Measurements from ENCODE around the gene MISP3. TPM values are rescaled to one million over a fixed set of nuclear protein-coding genes. Genes with fewer than 3 reads are reported as not detected.
"Not testable (repeated sequence)": the region's sequence is repeated elsewhere in the genome, so short reads cannot be mapped to it uniquely, and the experiment has no call there.

The MISP3 gene
- total RNA-seq, 1 donor from 2014 or later = not detected

GRCh38 chr19:14035159-14035558, 37.4 kb upstream of the MISP3 start:
- not testable (repeated sequence) for H3K9me3 ChIP-seq (ENCODE audit: control insufficient read depth in 3 of 3, low read length in 3 of 3); H3K27ac ChIP-seq (ENCODE audit: low read depth, low read length); H3K36me3 ChIP-seq (ENCODE audit: control insufficient read depth in 3 of 3, insufficient read depth in 3 of 3, low read length in 3 of 3); H3K9ac ChIP-seq (ENCODE audit: low read depth in 1 of 3, low read length in 3 of 3); H3K27me3 ChIP-seq (ENCODE audit: control insufficient read depth in 3 of 3, insufficient read depth in 3 of 3, low read length in 3 of 3); H3K4me3 ChIP-seq (ENCODE audit: low read length in 3 of 3)
- peaks cover 5 to 12% (median 6%) of the 10 kb centered on the region in 3 donors for H3K4me1 ChIP-seq (ENCODE audit: control insufficient read depth in 3 of 3, insufficient read depth in 3 of 3, low read length in 3 of 3)

- H3K9ac ChIP-seq (ENCODE audit: low read depth in 1 of 3, low read length in 3 of 3) = no peak overlapping the region
- no peaks in the 10 kb centered on the region for H3K27me3 ChIP-seq (ENCODE audit: control insufficient read depth in 3 of 3, insufficient read depth in 3 of 3, low read length in 3 of 3)
- H3K27ac ChIP-seq (ENCODE audit: low read depth, low read length) = no peak overlapping the region
- peaks cover 5 to 12% (median 6%) of the 10 kb centered on the region in 3 donors for H3K4me1 ChIP-seq (ENCODE audit: control insufficient read depth in 3 of 3, insufficient read depth in 3 of 3, low read length in 3 of 3)
- H3K36me3 ChIP-seq (ENCODE audit: control insufficient read depth in 3 of 3, insufficient read depth in 3 of 3, low read length in 3 of 3) = no peaks in the 10 kb centered on the region
- H3K4me3 ChIP-seq (ENCODE audit: low read length in 3 of 3) = no peak overlapping the region
- H3K9me3 ChIP-seq (ENCODE audit: control insufficient read depth in 3 of 3, low read length in 3 of 3) = no peaks in the 10 kb centered on the region
Measured at GRCh38 chr19:14035706-14036105, 36.9 kb upstream of the MISP3 start.

- peaks cover 0 to 8% (median 7%) of the 10 kb centered on the region in 3 donors for H3K4me1 ChIP-seq (ENCODE audit: control insufficient read depth in 3 of 3, insufficient read depth in 3 of 3, low read length in 3 of 3)
- no peak overlapping the region for H3K27ac ChIP-seq (ENCODE audit: low read depth, low read length)
- no peak overlapping the region for H3K9ac ChIP-seq (ENCODE audit: low read depth in 1 of 3, low read length in 3 of 3)
- H3K4me3 ChIP-seq (ENCODE audit: low read length in 3 of 3) = no peak overlapping the region
- no peaks in the 10 kb centered on the region for H3K36me3 ChIP-seq (ENCODE audit: control insufficient read depth in 3 of 3, insufficient read depth in 3 of 3, low read length in 3 of 3)
- no peaks in the 10 kb centered on the region for H3K9me3 ChIP-seq (ENCODE audit: control insufficient read depth in 3 of 3, low read length in 3 of 3)
- H3K27me3 ChIP-seq (ENCODE audit: control insufficient read depth in 3 of 3, insufficient read depth in 3 of 3, low read length in 3 of 3) = no peaks in the 10 kb centered on the region
Measured at GRCh38 chr19:14039181-14039580, 33.4 kb upstream of the MISP3 start.

GRCh38 chr19:14042659-14043608, 29.7 kb upstream of the MISP3 start:
- H3K9ac ChIP-seq (ENCODE audit: low read depth in 1 of 3, low read length in 3 of 3) = peak overlapping the region in 1 of 3 donors; percentile 57
- not testable (repeated sequence) for H3K4me3 ChIP-seq (ENCODE audit: low read length in 3 of 3); H3K27me3 ChIP-seq (ENCODE audit: control insufficient read depth in 3 of 3, insufficient read depth in 3 of 3, low read length in 3 of 3); H3K9me3 ChIP-seq (ENCODE audit: control insufficient read depth in 3 of 3, low read length in 3 of 3); H3K36me3 ChIP-seq (ENCODE audit: control insufficient read depth in 3 of 3, insufficient read depth in 3 of 3, low read length in 3 of 3); H3K4me1 ChIP-seq (ENCODE audit: control insufficient read depth in 3 of 3, insufficient read depth in 3 of 3, low read length in 3 of 3)
- H3K27ac ChIP-seq (ENCODE audit: low read depth, low read length) = peak overlapping the region; percentile 49

GRCh38 chr19:14047866-14048265, 24.7 kb upstream of the MISP3 start:
- H3K36me3 ChIP-seq (ENCODE audit: control insufficient read depth in 3 of 3, insufficient read depth in 3 of 3, low read length in 3 of 3); H3K9ac ChIP-seq (ENCODE audit: low read depth in 1 of 3, low read length in 3 of 3); H3K4me3 ChIP-seq (ENCODE audit: low read length in 3 of 3); H3K27me3 ChIP-seq (ENCODE audit: control insufficient read depth in 3 of 3, insufficient read depth in 3 of 3, low read length in 3 of 3); H3K27ac ChIP-seq (ENCODE audit: low read depth, low read length); H3K9me3 ChIP-seq (ENCODE audit: control insufficient read depth in 3 of 3, low read length in 3 of 3); H3K4me1 ChIP-seq (ENCODE audit: control insufficient read depth in 3 of 3, insufficient read depth in 3 of 3, low read length in 3 of 3): not testable (repeated sequence)

GRCh38 chr19:14048443-14049153, 24.0 kb upstream of the MISP3 start:
- Histone ChIP-seq H3K4me1 (ENCODE audit: control insufficient read depth in 3 of 3, insufficient read depth in 3 of 3, low read length in 3 of 3) (no peaks in the 10 kb centered on the region), H3K9me3 (ENCODE audit: control insufficient read depth in 3 of 3, low read length in 3 of 3) (no peaks in the 10 kb centered on the region), H3K9ac (ENCODE audit: low read depth in 1 of 3, low read length in 3 of 3) (no peak overlapping the region), H3K36me3 (ENCODE audit: control insufficient read depth in 3 of 3, insufficient read depth in 3 of 3, low read length in 3 of 3) (no peaks in the 10 kb centered on the region), H3K27ac (ENCODE audit: low read depth, low read length) (no peak overlapping the region), H3K4me3 (ENCODE audit: low read length in 3 of 3) (no peak overlapping the region), H3K27me3 (ENCODE audit: control insufficient read depth in 3 of 3, insufficient read depth in 3 of 3, low read length in 3 of 3) (no peaks in the 10 kb centered on the region)

GRCh38 chr19:14050512-14050911, 22.1 kb upstream of the MISP3 start:
- H3K4me1 ChIP-seq (ENCODE audit: control insufficient read depth in 3 of 3, insufficient read depth in 3 of 3, low read length in 3 of 3) = no peaks in the 10 kb centered on the region
- no peak overlapping the region for H3K9ac ChIP-seq (ENCODE audit: low read depth in 1 of 3, low read length in 3 of 3)
- H3K27ac ChIP-seq (ENCODE audit: low read depth, low read length) = no peak overlapping the region
- H3K4me3 ChIP-seq (ENCODE audit: low read length in 3 of 3) = no peak overlapping the region
- H3K9me3 ChIP-seq (ENCODE audit: control insufficient read depth in 3 of 3, low read length in 3 of 3) = no peaks in the 10 kb centered on the region
- peaks cover 0 to 5% (median 3%) of the 10 kb centered on the region in 3 donors for H3K27me3 ChIP-seq (ENCODE audit: control insufficient read depth in 3 of 3, insufficient read depth in 3 of 3, low read length in 3 of 3)
- H3K36me3 ChIP-seq (ENCODE audit: control insufficient read depth in 3 of 3, insufficient read depth in 3 of 3, low read length in 3 of 3) = no peaks in the 10 kb centered on the region

GRCh38 chr19:14050961-14051360, 21.6 kb upstream of the MISP3 start:
- H3K36me3 ChIP-seq (ENCODE audit: control insufficient read depth in 3 of 3, insufficient read depth in 3 of 3, low read length in 3 of 3); H3K9ac ChIP-seq (ENCODE audit: low read depth in 1 of 3, low read length in 3 of 3); H3K9me3 ChIP-seq (ENCODE audit: control insufficient read depth in 3 of 3, low read length in 3 of 3); H3K4me1 ChIP-seq (ENCODE audit: control insufficient read depth in 3 of 3, insufficient read depth in 3 of 3, low read length in 3 of 3); H3K27ac ChIP-seq (ENCODE audit: low read depth, low read length); H3K4me3 ChIP-seq (ENCODE audit: low read length in 3 of 3); H3K27me3 ChIP-seq (ENCODE audit: control insufficient read depth in 3 of 3, insufficient read depth in 3 of 3, low read length in 3 of 3): not testable (repeated sequence)

GRCh38 chr19:14051980-14052379, 20.6 kb upstream of the MISP3 start:
- no peaks in the 10 kb centered on the region for H3K36me3 ChIP-seq (ENCODE audit: control insufficient read depth in 3 of 3, insufficient read depth in 3 of 3, low read length in 3 of 3)
- H3K4me1 ChIP-seq (ENCODE audit: control insufficient read depth in 3 of 3, insufficient read depth in 3 of 3, low read length in 3 of 3) = peaks cover 0 to 2% (median 0%) of the 10 kb centered on the region in 3 donors
- H3K27me3 ChIP-seq (ENCODE audit: control insufficient read depth in 3 of 3, insufficient read depth in 3 of 3, low read length in 3 of 3) = peaks cover 0 to 11% (median 6%) of the 10 kb centered on the region in 3 donors
- H3K9me3 ChIP-seq (ENCODE audit: control insufficient read depth in 3 of 3, low read length in 3 of 3) = no peaks in the 10 kb centered on the region
- H3K4me3 ChIP-seq (ENCODE audit: low read length in 3 of 3) = no peak overlapping the region
- no peak overlapping the region for H3K9ac ChIP-seq (ENCODE audit: low read depth in 1 of 3, low read length in 3 of 3)
- H3K27ac ChIP-seq (ENCODE audit: low read depth, low read length) = no peak overlapping the region

GRCh38 chr19:14052470-14052869, 20.1 kb upstream of the MISP3 start:
- Histone ChIP-seq H3K27me3 (ENCODE audit: control insufficient read depth in 3 of 3, insufficient read depth in 3 of 3, low read length in 3 of 3) (peaks cover 0 to 12% (median 6%) of the 10 kb centered on the region in 3 donors), H3K36me3 (ENCODE audit: control insufficient read depth in 3 of 3, insufficient read depth in 3 of 3, low read length in 3 of 3) (no peaks in the 10 kb centered on the region), H3K4me3 (ENCODE audit: low read length in 3 of 3) (no peak overlapping the region), H3K27ac (ENCODE audit: low read depth, low read length) (no peak overlapping the region), H3K4me1 (ENCODE audit: control insufficient read depth in 3 of 3, insufficient read depth in 3 of 3, low read length in 3 of 3) (peaks cover 0 to 3% (median 0%) of the 10 kb centered on the region in 3 donors), H3K9ac (ENCODE audit: low read depth in 1 of 3, low read length in 3 of 3) (no peak overlapping the region), H3K9me3 (ENCODE audit: control insufficient read depth in 3 of 3, low read length in 3 of 3) (no peaks in the 10 kb centered on the region)

Measured in skeletal muscle tissue (tissue), 4 donors.